ENCODE results near the gene NBPF4.

The NBPF4 gene

GRCh38 chr1:108190001-108190634 is 53.8 kb downstream of the NBPF4 start:
- H3K4me1 ChIP-seq (ENCODE audit: insufficient read depth, low read length) = no peaks in the 10 kb centered on the region; the same call in 1 of the 2 replicates
- 88% methylated on average over 7 of the region's 7 CpGs for WGBS
- H3K27me3 ChIP-seq (ENCODE audit: insufficient read depth, low read length) = no peaks in the 10 kb centered on the region
- peaks cover 24% of the 10 kb centered on the region for H3K36me3 ChIP-seq (ENCODE audit: insufficient read depth, low read length)
- peaks cover 4% of the 10 kb centered on the region; the same call in 1 of the 2 replicates for H3K9me3 ChIP-seq (ENCODE audit: insufficient read depth, low read depth, low read length)
- H3K9ac ChIP-seq (ENCODE audit: low read depth, low read length) = no peak overlapping the region
- H3K4me3 ChIP-seq (ENCODE audit: low read length) = no peak overlapping the region
- no peak overlapping the region for H3K27ac ChIP-seq (ENCODE audit: low read depth, low read length)

DNA sequence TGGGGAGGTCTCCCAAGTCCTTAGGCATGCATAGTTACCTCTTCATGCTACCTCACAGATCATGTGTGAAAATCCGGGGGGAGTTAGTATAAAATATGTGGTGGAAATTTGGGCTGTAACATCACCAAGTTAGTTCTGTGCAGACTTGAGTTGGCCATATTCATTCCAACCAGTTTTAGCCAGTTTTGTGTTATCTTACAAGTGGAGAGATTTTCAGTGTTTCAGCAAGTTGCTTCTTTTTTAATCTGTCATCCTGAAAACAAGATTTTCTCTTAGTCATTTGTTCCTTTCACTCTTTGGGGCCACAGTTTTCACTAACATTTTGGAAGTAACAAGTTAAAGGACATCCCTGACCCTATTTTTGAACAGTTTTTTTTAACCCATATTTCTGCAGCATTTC is 55.1 kb downstream of the NBPF4 start:
- Histone ChIP-seq H3K9ac (ENCODE audit: low read depth, low read length) (no peak overlapping the region), H3K36me3 (ENCODE audit: insufficient read depth, low read length) (peaks cover 26% of the 10 kb centered on the region), H3K27ac (ENCODE audit: low read depth, low read length) (no peak overlapping the region), H3K4me3 (ENCODE audit: low read length) (no peak overlapping the region), H3K4me1 (ENCODE audit: insufficient read depth, low read length) (no peaks in the 10 kb centered on the region; the same call in 1 of the 2 replicates), H3K9me3 (ENCODE audit: insufficient read depth, low read depth, low read length) (peaks cover 4% of the 10 kb centered on the region; the same call in 1 of the 2 replicates), H3K27me3 (ENCODE audit: insufficient read depth, low read length) (no peaks in the 10 kb centered on the region)
- 83% methylated on average over 1 of the region's 1 CpG for WGBS

- 50% methylated on average over 2 of the region's 2 CpGs for WGBS
- peaks cover 4% of the 10 kb centered on the region; the same call in 1 of the 2 replicates for H3K9me3 ChIP-seq (ENCODE audit: insufficient read depth, low read depth, low read length)
- no peaks in the 10 kb centered on the region for H3K4me1 ChIP-seq (ENCODE audit: insufficient read depth, low read length)
- H3K9ac ChIP-seq (ENCODE audit: low read depth, low read length) = no peak overlapping the region
- H3K4me3 ChIP-seq (ENCODE audit: low read length) = no peak overlapping the region
- H3K27me3 ChIP-seq (ENCODE audit: insufficient read depth, low read length) = no peaks in the 10 kb centered on the region
- peaks cover 67% of the 10 kb centered on the region for H3K36me3 ChIP-seq (ENCODE audit: insufficient read depth, low read length)
- H3K27ac ChIP-seq (ENCODE audit: low read depth, low read length) = no peak overlapping the region
Measured at GRCh38 chr1:108182959-108183700, 60.7 kb downstream of the NBPF4 start.

DNA sequence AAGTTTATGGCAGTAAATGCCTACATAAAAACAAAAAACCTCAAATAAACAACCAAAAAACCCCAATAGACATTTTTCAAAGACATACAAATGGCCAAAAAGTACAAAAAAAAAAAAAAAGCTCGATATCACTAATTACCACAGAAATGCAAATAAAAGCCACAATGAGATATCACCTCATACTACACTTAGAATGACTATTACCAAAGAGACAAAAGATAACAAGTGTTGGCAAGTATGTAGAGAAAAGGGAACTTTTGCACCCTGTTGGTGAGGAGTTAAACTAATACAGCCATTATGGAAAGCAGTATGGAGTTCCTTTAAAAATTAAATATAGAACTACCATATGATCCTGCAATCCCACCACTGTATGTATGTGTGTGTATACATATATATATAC is 64.9 kb downstream of the NBPF4 start:
- no peaks in the 10 kb centered on the region for H3K4me1 ChIP-seq (ENCODE audit: insufficient read depth, low read length)
- H3K27ac ChIP-seq (ENCODE audit: low read depth, low read length) = no peak overlapping the region
- H3K27me3 ChIP-seq (ENCODE audit: insufficient read depth, low read length) = no peaks in the 10 kb centered on the region
- H3K4me3 ChIP-seq (ENCODE audit: low read length) = no peak overlapping the region
- H3K9me3 ChIP-seq (ENCODE audit: insufficient read depth, low read depth, low read length) = peaks cover 34% of the 10 kb centered on the region
- 89% methylated on average over 1 of the region's 1 CpG for WGBS
- no peak overlapping the region for H3K9ac ChIP-seq (ENCODE audit: low read depth, low read length)
- H3K36me3 ChIP-seq (ENCODE audit: insufficient read depth, low read length) = peaks cover 87% of the 10 kb centered on the region
